ENCODE results near the gene M6PR. TPM values are rescaled to one million over a fixed set of nuclear protein-coding genes. Genes with fewer than 3 reads are reported as not detected.

Gene M6PR
- total RNA-seq, 4 donors from 2014 or later, result 43.2 to 87.5 (median 67.2) TPM

- peaks cover 0 to 11% (median 3%) of the 10 kb centered on the region in 4 donors for H3K4me1 ChIP-seq
- H3K4me3 ChIP-seq, result no peak overlapping the region
- H3K27ac ChIP-seq, result no peak overlapping the region
- WGBS, 2 donors (ENCODE audit: low coverage in 1 of 2), result 80 to 89% methylated on average over 6 to 8 of the region's 8 CpGs
- peak; percentile 25 for DNase-seq
- no peaks in the 10 kb centered on the region for H3K27me3 ChIP-seq
- no peak for TF ChIP-seq CTCF (IDR thresholded peaks at IDR 0.05)
- TF ChIP-seq EP300 (IDR thresholded peaks at IDR 0.05; ENCODE audit: low read depth), result no peak
- H3K9me3 ChIP-seq, result no peaks in the 10 kb centered on the region
- H3K36me3 ChIP-seq, result no peaks in the 10 kb centered on the region
- intact Hi-C loops (cut with DNase I; ENCODE audit: low total_unique reads) (loop anchor here (10.0 kb wide), 1 partner anchor 81 kb away; no protein-coding TSS in a partner anchor), in situ Hi-C loops (cut with MboI; ENCODE audit: low pct_ligation_motif_present in 1 of 4, low pct_unique_long_range_greater_than_20kb in 1 of 4, low sequenced_read_pairs in 3 of 4) (no loop called here)
Observed at GRCh38 chr12:8953773-8954402, 4.4 kb upstream of the M6PR start.

- no peak for TF ChIP-seq EP300 (IDR thresholded peaks at IDR 0.05; ENCODE audit: low read depth)
- DNase-seq, result no peak
- Histone ChIP-seq H3K4me3 (no peak overlapping the region), H3K9me3 (no peaks in the 10 kb centered on the region), H3K4me1 (peaks cover 7 to 32% (median 16%) of the 10 kb centered on the region in 4 donors), H3K27me3 (no peaks in the 10 kb centered on the region), H3K36me3 (no peaks in the 10 kb centered on the region), H3K27ac (peak overlapping the region in 1 of 4 donors; percentile 24)
- WGBS, 2 donors (ENCODE audit: low coverage in 1 of 2), result 62 to 80% methylated on average over 1 of the region's 1 CpG
- intact Hi-C loops (cut with DNase I; ENCODE audit: low total_unique reads), result loop anchor here (10.0 kb wide), 1 partner anchor 83 kb away; no protein-coding TSS in a partner anchor
- in situ Hi-C loops (cut with MboI; ENCODE audit: low pct_ligation_motif_present in 1 of 4, low pct_unique_long_range_greater_than_20kb in 1 of 4, low sequenced_read_pairs in 3 of 4), result no loop called here
Observed at GRCh38 chr12:8951744-8952143, 2.3 kb upstream of the M6PR start.

GRCh38 chr12:8950702-8951478 is 1.4 kb upstream of the M6PR start:
- no peak for DNase-seq
- Histone ChIP-seq H3K27ac (peak overlapping the region; percentile 94 to 98 (median 96)), H3K27me3 (no peaks in the 10 kb centered on the region), H3K9me3 (no peaks in the 10 kb centered on the region), H3K4me3 (peak overlapping the region; percentile 55 to 97 (median 78)), H3K4me1 (peaks cover 7 to 35% (median 16%) of the 10 kb centered on the region in 4 donors), H3K36me3 (no peaks in the 10 kb centered on the region)
- 16 to 22% methylated on average over 9 of the region's 9 CpGs for WGBS, 2 donors (ENCODE audit: low coverage in 1 of 2)
- TF ChIP-seq CTCF (IDR thresholded peaks at IDR 0.05) (peak in 1 of 5 experiments; percentile 12), EP300 (IDR thresholded peaks at IDR 0.05; ENCODE audit: low read depth) (no peak)
- in situ Hi-C loops (cut with MboI; ENCODE audit: low pct_ligation_motif_present in 1 of 4, low pct_unique_long_range_greater_than_20kb in 1 of 4, low sequenced_read_pairs in 3 of 4), result no loop called here
- intact Hi-C loops (cut with DNase I; ENCODE audit: low total_unique reads), result loop anchor here (10.0 kb wide), 1 partner anchor 84 kb away; no protein-coding TSS in a partner anchor

GRCh38 chr12:8950221-8950527 is 729 bp upstream of the M6PR start:
- intact Hi-C loops (cut with DNase I; ENCODE audit: low total_unique reads) (loop anchor here (10.0 kb wide), 1 partner anchor 85 kb away; no protein-coding TSS in a partner anchor), in situ Hi-C loops (cut with MboI; ENCODE audit: low pct_ligation_motif_present in 1 of 4, low pct_unique_long_range_greater_than_20kb in 1 of 4, low sequenced_read_pairs in 3 of 4) (no loop called here)
- 0 to 2% methylated on average over 7 of the region's 7 CpGs for WGBS, 2 donors (ENCODE audit: low coverage in 1 of 2)

More at GRCh38 chr12:8950221-8950527, 729 bp upstream of the M6PR start:
- Histone ChIP-seq H3K4me3 (peak overlapping the region; percentile 55 to 97 (median 78)), H3K27ac (peak overlapping the region; percentile 94 to 98 (median 96)), H3K27me3 (no peaks in the 10 kb centered on the region), H3K36me3 (peaks cover 0 to 4% (median 1%) of the 10 kb centered on the region in 4 donors), H3K9me3 (no peaks in the 10 kb centered on the region), H3K4me1 (peaks cover 7 to 35% (median 16%) of the 10 kb centered on the region in 4 donors)
- TF ChIP-seq POLR2A (IDR thresholded peaks at IDR 0.05) (no peak), CTCF (IDR thresholded peaks at IDR 0.05) (peak in 1 of 5 experiments; percentile 13)
- DNase-seq, result no peak
